Measurements from ENCODE around the gene MEIS1. TPM values are rescaled to one million over a fixed set of nuclear protein-coding genes. Genes with fewer than 3 reads are reported as not detected.

The MEIS1 gene
- total RNA-seq, 2 donors from 2014 or later: 1.8 to 2.3 TPM

DNA sequence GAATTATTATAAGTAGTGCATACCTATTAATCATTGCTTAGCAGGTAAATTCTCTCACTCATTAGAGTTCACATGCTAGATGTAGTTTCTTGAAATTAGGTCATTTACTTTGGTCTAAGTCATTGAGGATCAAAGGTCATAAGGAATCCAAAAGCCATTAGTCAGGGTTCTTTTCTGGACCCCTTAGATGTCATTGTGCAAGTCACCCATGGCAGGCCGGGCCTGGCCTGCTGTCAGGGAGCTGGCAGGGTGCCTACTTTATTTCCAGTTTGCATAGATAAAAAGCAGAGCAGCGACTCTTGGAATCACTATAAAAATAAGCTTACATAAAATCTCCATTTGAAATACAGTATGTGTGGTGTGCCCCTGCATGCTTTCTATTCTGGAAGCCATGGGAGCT lies 91.3 kb downstream of the MEIS1 start:
- TF ChIP-seq CTCF (conservative IDR thresholded peaks at IDR 0.05): no peak
- H3K27ac ChIP-seq (ENCODE audit: low read depth, low read length): no peak overlapping the region
- Mint-ChIP-seq H3K4me1 (peaks cover 10% of the 10 kb centered on the region), H3K27ac (no peak overlapping the region), H3K4me3 (no peak overlapping the region), H3K9me3 (no peaks in the 10 kb centered on the region), H3K27me3 (ENCODE audit: insufficient read depth) (peaks cover 18% of the 10 kb centered on the region), H3K36me3 (ENCODE audit: low read depth) (no peaks in the 10 kb centered on the region)
- no peak for DNase-seq
- no peaks in the 10 kb centered on the region for H3K9me3 ChIP-seq (ENCODE audit: control insufficient read depth, low read length)
- H3K4me1 ChIP-seq (ENCODE audit: control insufficient read depth, insufficient read depth, low read length): peaks cover 6% of the 10 kb centered on the region
- WGBS, 2 experiments (ENCODE audit: insufficient coverage in 1 of 2, insufficient read length in 1 of 2): 27 to 89% methylated on average over 2 of the region's 2 CpGs
- H3K36me3 ChIP-seq (ENCODE audit: control insufficient read depth, insufficient read depth, low read length): no peaks in the 10 kb centered on the region
- H3K27me3 ChIP-seq (ENCODE audit: control insufficient read depth, insufficient read depth, low read length, poor library complexity, severe bottlenecking): peaks cover 38% of the 10 kb centered on the region
- H3K4me3 ChIP-seq (ENCODE audit: low read length): no peak overlapping the region
- no peak overlapping the region for H3K9ac ChIP-seq (ENCODE audit: extremely low read depth, low read length, poor library complexity, severe bottlenecking)

DNA sequence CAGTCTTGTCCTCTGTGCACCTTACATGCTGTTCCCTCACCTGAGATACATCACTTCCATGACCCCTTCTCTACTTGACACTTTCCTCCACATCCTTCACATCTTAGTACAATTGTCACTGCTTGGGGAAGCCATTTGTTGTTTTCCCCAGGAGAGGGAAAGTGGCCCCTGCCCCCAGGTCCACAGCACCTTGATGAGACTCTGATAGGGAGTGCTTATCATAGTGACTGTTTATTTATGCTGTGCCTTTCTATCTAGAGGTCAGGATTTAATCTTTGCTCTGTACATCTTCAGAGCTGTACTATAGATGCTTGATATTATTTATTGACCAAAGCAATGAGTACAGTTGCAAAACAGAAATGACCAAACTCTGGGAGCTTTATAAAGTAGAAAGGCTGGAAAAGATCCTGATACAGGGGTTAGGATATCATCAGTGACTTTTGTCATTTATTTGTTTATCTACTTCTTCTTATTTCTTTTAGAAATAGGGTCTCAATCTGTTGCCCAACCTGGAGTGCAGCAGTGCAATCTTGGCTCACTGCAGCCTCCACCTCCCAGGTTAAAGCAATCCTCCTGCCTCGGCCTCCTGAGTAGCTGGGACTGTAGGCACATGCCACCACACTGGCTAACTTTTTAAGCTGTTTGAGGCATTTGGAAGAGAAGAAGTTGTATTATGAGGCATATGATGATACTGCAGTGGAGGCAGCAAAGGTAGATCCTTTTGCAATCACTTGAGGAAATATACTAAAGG lies 94.2 kb downstream of the MEIS1 start:
- no peak overlapping the region for H3K4me3 Mint-ChIP-seq
- H3K9me3 ChIP-seq (ENCODE audit: control insufficient read depth, low read length): no peaks in the 10 kb centered on the region
- DNase-seq: no peak
- H3K4me3 ChIP-seq (ENCODE audit: low read length): no peak overlapping the region
- peaks cover 10% of the 10 kb centered on the region for H3K4me1 Mint-ChIP-seq
- WGBS, 2 experiments (ENCODE audit: insufficient coverage in 1 of 2, insufficient read length in 1 of 2): 96 to 100% methylated on average over 1 of the region's 1 CpG
- H3K27ac ChIP-seq (ENCODE audit: low read depth, low read length): no peak overlapping the region
- TF ChIP-seq CTCF (conservative IDR thresholded peaks at IDR 0.05): no peak
- no peaks in the 10 kb centered on the region for H3K36me3 Mint-ChIP-seq (ENCODE audit: low read depth)
- peaks cover 6% of the 10 kb centered on the region for H3K4me1 ChIP-seq (ENCODE audit: control insufficient read depth, insufficient read depth, low read length)
- no peak overlapping the region for H3K9ac ChIP-seq (ENCODE audit: extremely low read depth, low read length, poor library complexity, severe bottlenecking)
- H3K36me3 ChIP-seq (ENCODE audit: control insufficient read depth, insufficient read depth, low read length): no peaks in the 10 kb centered on the region
- H3K27ac Mint-ChIP-seq: no peak overlapping the region
- H3K9me3 Mint-ChIP-seq: no peaks in the 10 kb centered on the region
- peaks cover 26% of the 10 kb centered on the region for H3K27me3 ChIP-seq (ENCODE audit: control insufficient read depth, insufficient read depth, low read length, poor library complexity, severe bottlenecking)
- peaks cover 17% of the 10 kb centered on the region for H3K27me3 Mint-ChIP-seq (ENCODE audit: insufficient read depth)

DNA sequence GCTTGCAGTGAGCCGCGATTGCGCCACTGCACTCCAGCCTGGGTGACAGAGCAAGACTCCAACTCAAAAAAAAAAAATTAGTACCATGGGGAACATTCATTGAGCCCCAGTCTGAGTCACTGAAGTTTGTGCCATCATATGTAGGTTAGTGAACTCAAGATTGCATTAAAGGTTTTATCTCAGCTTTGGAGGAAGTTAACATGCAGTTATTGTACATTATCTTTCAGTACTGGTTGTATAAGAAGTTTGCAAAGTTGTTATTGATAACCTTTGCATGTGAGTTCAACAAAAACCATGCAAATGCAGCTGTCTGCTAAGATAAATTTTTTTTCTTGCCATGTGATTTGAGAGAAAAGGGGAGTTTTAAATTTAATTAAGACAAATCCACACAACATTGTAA lies 95.7 kb downstream of the MEIS1 start:
- no peak overlapping the region for H3K4me3 ChIP-seq (ENCODE audit: low read length)
- Mint-ChIP-seq H3K4me3 (no peak overlapping the region), H3K36me3 (ENCODE audit: low read depth) (no peaks in the 10 kb centered on the region), H3K4me1 (peaks cover 14% of the 10 kb centered on the region), H3K27me3 (ENCODE audit: insufficient read depth) (peaks cover 15% of the 10 kb centered on the region), H3K27ac (no peak overlapping the region), H3K9me3 (no peaks in the 10 kb centered on the region)
- no peak overlapping the region for H3K9ac ChIP-seq (ENCODE audit: extremely low read depth, low read length, poor library complexity, severe bottlenecking)
- H3K9me3 ChIP-seq (ENCODE audit: control insufficient read depth, low read length): no peaks in the 10 kb centered on the region
- 100% methylated on average over 1 to 3 of the region's 3 CpGs for WGBS, 2 experiments (ENCODE audit: insufficient coverage in 1 of 2, insufficient read length in 1 of 2)
- H3K4me1 ChIP-seq (ENCODE audit: control insufficient read depth, insufficient read depth, low read length): peaks cover 13% of the 10 kb centered on the region
- DNase-seq: no peak
- no peak for TF ChIP-seq CTCF (conservative IDR thresholded peaks at IDR 0.05)
- H3K27me3 ChIP-seq (ENCODE audit: control insufficient read depth, insufficient read depth, low read length, poor library complexity, severe bottlenecking): peaks cover 26% of the 10 kb centered on the region
- no peak overlapping the region for H3K27ac ChIP-seq (ENCODE audit: low read depth, low read length)
- no peaks in the 10 kb centered on the region for H3K36me3 ChIP-seq (ENCODE audit: control insufficient read depth, insufficient read depth, low read length)

All from endodermal cell (in vitro differentiated cells).